ENCODE measurements around the gene ADAD2.

ADAD2 gene

GRCh38 chr16:84225571-84225970 is 34.6 kb downstream of the ADAD2 start:
- H3K27ac Mint-ChIP-seq: no peak overlapping the region
- H3K4me1 Mint-ChIP-seq: peaks cover 35% of the 10 kb centered on the region
- TF ChIP-seq CTCF (IDR thresholded peaks at IDR 0.05; ENCODE audit: unreplicated experiment in 3 of 3): no peak
- no peak overlapping the region for H3K4me3 Mint-ChIP-seq
- no peaks in the 10 kb centered on the region for H3K36me3 Mint-ChIP-seq (ENCODE audit: low read depth)
- peaks cover 20% of the 10 kb centered on the region for H3K27me3 Mint-ChIP-seq (ENCODE audit: low read depth)
- H3K9me3 Mint-ChIP-seq: no peaks in the 10 kb centered on the region

GRCh38 chr16:84226026-84226425 is 35.1 kb downstream of the ADAD2 start:
- H3K27ac Mint-ChIP-seq: no peak overlapping the region
- H3K27me3 Mint-ChIP-seq (ENCODE audit: low read depth): peaks cover 17% of the 10 kb centered on the region
- peaks cover 31% of the 10 kb centered on the region for H3K4me1 Mint-ChIP-seq
- H3K4me3 Mint-ChIP-seq: no peak overlapping the region
- H3K9me3 Mint-ChIP-seq: no peaks in the 10 kb centered on the region
- no peaks in the 10 kb centered on the region for H3K36me3 Mint-ChIP-seq (ENCODE audit: low read depth)
- TF ChIP-seq CTCF (IDR thresholded peaks at IDR 0.05; ENCODE audit: unreplicated experiment in 3 of 3): no peak

- H3K4me1 Mint-ChIP-seq: peaks cover 30% of the 10 kb centered on the region
- H3K27ac Mint-ChIP-seq: peak overlapping the region in 1 of 3 experiments; percentile 63
- peaks cover 10% of the 10 kb centered on the region for H3K27me3 Mint-ChIP-seq (ENCODE audit: low read depth)
- H3K36me3 Mint-ChIP-seq (ENCODE audit: low read depth): no peaks in the 10 kb centered on the region
- TF ChIP-seq CTCF (IDR thresholded peaks at IDR 0.05; ENCODE audit: unreplicated experiment in 3 of 3): no peak
- no peak overlapping the region for H3K4me3 Mint-ChIP-seq
- no peaks in the 10 kb centered on the region for H3K9me3 Mint-ChIP-seq
Measured at GRCh38 chr16:84227548-84227947, 36.6 kb downstream of the ADAD2 start.

GRCh38 chr16:84228256-84228838 is 37.4 kb downstream of the ADAD2 start:
- Mint-ChIP-seq H3K4me1 (peaks cover 31% of the 10 kb centered on the region), H3K27me3 (ENCODE audit: low read depth) (peaks cover 8% of the 10 kb centered on the region), H3K9me3 (no peaks in the 10 kb centered on the region), H3K27ac (peak overlapping the region in 2 of 3 experiments; percentile 32 to 43), H3K4me3 (no peak overlapping the region), H3K36me3 (ENCODE audit: low read depth) (no peaks in the 10 kb centered on the region)
- no peak for TF ChIP-seq CTCF (IDR thresholded peaks at IDR 0.05; ENCODE audit: unreplicated experiment in 3 of 3)

GRCh38 chr16:84229471-84229870 is 38.5 kb downstream of the ADAD2 start:
- H3K4me3 Mint-ChIP-seq: no peak overlapping the region
- H3K27ac Mint-ChIP-seq: peak overlapping the region in 2 of 3 experiments; percentile 32 to 47
- no peaks in the 10 kb centered on the region for H3K36me3 Mint-ChIP-seq (ENCODE audit: low read depth)
- peaks cover 37% of the 10 kb centered on the region for H3K4me1 Mint-ChIP-seq
- no peaks in the 10 kb centered on the region for H3K9me3 Mint-ChIP-seq
- TF ChIP-seq CTCF (IDR thresholded peaks at IDR 0.05; ENCODE audit: unreplicated experiment in 3 of 3): no peak
- H3K27me3 Mint-ChIP-seq (ENCODE audit: low read depth): peaks cover 13% of the 10 kb centered on the region

GRCh38 chr16:84232060-84232459 is 41.1 kb downstream of the ADAD2 start:
- TF ChIP-seq CTCF (IDR thresholded peaks at IDR 0.05; ENCODE audit: unreplicated experiment in 3 of 3): no peak
- Mint-ChIP-seq H3K27me3 (ENCODE audit: low read depth) (peaks cover 21% of the 10 kb centered on the region), H3K36me3 (ENCODE audit: low read depth) (no peaks in the 10 kb centered on the region), H3K4me3 (no peak overlapping the region), H3K4me1 (peaks cover 39% of the 10 kb centered on the region), H3K27ac (no peak overlapping the region), H3K9me3 (no peaks in the 10 kb centered on the region)

All from nephron (organoid).